Hematopoietic multipotent progenitor cell treated with erythropoietin and hydrocortisone succinate and interleukin-3 and kit ligand, for 4 days (in vitro differentiated cells): ENCODE data around the gene S100A16.
"Not testable (repeated sequence)": the region's sequence is repeated elsewhere in the genome, so short reads cannot be mapped to it uniquely, and the experiment has no call there.

Experiments
- DNase-seq: peaks from one replicate; pipeline ENCODE4 v3.0.0-alpha.2; 2015

The S100A16 gene

DNA sequence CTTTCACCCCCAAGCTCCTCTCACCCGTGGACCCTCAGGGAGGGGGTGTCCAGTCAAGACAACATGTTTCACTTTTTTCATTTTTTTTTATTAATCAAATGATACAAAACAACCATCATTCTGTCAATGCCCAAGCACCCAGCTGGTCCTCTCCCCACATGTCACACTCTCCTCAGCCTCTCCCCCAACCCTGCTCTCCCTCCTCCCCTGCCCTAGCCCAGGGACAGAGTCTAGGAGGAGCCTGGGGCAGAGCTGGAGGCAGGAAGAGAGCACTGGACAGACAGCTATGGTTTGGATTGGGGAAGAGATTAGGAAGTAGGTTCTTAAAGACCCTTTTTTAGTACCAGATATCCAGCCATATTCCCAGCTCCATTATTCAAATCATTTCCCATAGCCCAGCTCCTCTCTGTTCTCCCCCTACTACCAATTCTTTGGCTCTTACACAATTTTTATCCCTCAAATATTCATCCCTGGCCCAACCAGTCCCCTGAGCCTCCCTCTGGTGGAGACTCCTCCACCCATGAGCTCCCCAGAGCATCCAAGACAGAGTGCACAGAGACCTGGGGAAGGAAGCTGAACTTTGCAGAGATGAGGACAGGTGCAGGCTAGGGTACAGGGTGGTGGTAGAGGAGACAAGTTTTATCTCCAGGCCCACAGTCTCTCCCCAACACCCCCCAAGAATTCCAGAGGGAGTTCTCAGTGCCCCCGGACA lies 1.4 kb upstream of the S100A16 start:
- no peak for DNase-seq

DNA sequence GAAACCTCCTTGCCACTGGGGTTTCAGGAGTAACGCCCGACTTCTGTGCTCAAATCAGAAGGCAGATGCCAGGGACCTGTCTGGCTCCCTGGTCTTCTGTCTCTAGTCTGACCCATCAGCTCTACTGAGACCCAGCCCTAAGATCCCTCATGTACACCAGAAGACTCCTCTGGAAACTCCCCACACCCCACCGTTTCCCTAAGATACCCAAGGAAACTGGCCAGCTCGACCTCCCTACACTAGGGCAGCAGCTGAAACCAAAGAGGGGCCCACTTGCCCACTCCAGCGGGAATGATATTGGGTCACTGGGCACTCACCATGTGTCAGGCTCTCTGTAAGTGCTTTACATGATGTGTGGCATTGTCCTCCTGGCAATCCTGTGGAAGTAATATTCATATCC lies 469 bp upstream of the S100A16 start:
- no peak for DNase-seq

DNA sequence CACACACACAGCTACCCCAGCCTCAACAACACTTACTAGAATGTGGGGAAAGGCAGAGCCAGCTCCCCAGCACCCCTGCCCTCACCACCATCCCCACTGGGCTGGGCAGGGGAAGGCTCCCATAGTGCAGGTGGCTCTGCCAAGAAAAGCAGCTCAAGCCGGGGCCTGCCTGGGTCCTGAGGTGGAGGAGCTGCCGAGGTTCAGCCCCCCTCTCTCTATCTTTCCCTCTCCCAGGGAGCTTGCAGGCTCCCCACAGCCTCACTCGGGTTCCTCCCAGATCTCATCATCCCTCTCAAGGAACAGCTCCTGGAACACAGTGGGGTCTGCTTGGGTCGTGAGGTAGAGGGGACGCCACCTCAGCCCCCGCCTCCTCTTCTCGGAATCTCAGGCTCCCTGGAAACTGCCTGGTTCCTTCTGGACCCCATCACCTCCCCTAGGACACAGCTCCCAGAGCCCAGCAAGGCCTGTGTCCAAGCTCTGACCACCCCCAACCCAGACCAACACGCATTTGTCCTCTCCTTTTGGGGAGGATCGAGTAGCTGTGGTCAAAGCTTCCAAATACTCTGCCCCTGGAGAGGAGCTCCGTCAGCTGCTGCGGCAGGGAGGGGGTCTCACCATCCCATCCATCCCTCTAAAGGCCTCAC lies 704 bp downstream of the S100A16 start:
- DNase-seq, result no peak

DNA sequence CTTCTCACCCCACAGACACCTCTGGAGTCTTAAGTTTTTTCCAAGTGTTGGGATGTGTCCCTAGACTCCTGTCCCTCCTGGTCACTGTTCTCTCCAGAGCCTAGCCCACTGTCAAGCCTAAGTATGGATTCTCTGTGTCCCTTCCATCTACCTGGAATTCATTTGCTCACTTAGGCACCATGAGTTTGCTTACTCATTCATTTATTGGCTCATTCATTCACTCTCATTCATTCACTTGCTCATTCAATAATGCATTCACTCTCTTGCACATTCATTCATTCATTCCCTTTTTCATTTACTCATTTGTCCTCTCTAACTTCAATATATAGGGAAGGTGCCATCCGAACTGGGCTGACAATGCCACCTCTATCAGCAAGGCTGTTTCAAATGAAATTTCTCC lies 1.6 kb downstream of the S100A16 start:
- no peak for DNase-seq

DNA sequence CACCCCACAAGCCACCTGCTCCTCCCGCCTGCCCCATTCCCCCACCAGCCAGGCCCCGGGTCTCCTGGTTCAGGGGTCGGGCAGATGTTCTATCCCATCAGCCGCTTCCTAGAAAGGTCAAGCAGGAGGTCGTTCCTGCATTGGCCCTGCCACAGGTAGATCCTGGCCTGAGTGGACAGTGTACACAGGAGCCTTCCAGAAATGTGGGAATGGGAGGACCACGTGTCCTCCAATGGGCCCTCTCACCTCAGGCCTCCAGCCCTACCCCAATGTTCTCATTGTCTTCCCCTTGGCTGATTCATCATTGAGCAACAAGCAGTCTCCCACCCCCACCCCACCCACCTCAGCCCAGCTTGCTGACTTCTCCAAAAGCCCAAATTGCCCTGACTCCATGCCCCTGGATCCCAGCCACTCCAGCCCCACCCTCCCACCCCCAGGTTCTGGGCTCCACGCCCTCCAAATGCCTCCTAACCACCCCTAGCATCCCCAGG lies 2.1 kb downstream of the S100A16 start:
- DNase-seq, result no peak

DNA sequence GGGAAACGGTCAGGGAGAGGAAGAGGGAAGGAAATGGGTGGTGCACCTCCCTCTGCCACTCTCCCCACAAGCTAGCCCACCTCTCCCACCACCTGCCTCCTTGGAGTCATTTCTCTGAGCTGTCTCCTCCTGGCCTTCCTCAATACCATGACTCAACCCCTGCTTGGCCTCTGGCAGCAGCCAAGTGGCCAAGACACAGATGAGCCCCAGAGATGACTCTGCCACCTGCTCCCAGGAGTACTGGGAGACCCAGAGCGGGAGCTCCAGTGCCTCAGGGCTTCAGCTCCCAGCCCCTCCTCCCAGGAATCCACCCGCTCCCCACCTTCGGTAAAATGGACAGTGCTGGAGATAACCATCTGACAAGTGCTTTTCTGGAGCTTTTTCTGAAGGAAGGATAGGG lies 2.6 kb downstream of the S100A16 start:
- no peak for DNase-seq

DNA sequence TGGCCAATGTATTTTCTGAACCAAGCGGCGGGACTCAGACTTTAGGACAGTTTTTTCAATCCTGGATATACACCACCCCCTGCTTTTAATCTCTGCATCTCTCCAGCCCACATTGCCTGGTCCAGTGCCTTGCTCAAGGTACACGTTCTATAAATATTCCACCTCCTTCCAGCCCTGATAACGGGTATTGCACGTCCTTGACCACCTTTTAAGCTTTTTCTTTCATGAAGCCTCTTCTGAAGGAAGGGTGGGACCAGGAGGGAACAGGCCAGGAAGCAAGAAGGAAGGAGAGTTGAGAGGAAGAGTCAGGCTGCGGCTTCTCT lies 3.4 kb downstream of the S100A16 start:
- no peak for DNase-seq

DNA sequence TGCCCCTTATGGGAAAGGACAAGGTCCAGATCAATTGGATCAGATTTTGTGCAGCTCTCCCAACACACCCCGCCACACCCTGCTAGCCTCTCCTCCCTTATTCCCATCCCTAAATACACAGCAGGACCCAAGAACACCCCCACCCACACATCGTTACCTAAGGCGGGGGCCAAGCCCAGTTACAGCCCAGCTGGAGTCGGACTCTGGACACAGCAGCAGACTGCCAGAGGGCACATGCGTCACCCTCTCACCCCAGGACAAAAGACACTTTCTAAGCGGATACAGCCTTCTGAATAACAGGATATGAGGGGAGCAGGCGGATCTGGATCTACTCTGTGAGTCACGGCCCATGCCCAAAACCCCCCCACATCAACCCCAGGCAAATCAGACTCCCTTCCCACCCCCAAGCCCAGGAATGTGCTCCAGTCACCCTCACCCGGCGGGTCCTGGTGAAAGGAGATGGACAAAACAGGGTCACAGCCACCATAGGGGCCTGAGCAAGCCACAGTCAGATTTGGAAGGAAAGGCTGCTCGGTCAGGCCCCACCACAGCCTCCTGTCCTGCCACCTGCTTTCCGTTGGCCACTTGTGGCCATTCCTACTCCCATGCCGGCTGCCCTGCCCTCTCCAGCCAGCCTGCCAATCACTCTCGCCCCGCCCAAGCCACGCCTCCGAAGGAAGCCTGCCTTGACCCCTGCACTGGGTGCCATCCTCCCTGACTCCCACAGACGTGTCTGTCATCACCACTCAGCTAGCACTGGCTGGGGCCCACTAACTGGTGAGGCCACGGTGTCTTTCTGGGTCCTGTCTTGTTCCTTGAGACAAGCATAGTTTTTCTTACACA lies 4.0 kb downstream of the S100A16 start:
- DNase-seq, result no peak

DNA sequence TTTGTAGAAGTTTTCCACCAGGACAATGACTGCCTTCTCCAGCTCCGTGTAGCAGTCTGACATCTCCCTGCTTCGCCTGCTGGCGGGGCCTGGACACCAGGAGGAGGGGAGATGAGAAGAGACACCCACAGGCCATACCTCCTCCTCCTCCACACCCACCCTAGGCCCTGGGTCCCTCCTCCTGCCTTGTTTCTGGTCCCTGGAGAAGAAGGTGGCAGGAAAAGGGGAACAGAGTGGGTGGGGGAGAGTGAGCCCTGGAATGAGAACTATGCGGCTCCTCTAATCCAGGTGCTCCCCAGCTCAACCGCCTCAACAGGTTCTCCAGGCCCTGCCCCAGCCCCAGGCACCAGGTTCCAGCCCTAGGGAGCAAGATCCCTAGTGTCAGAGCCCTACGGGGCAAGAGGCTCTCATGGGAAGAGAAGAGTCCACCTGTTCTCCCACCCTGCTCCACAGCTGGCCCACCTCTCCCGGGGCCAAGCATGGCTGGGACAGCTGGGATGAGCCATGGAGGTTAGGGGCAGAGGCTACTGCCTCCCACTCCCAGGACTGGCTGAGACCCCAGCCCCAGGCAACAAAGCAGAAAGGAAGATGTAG lies 4.8 kb downstream of the S100A16 start:
- DNase-seq, result no peak

DNA sequence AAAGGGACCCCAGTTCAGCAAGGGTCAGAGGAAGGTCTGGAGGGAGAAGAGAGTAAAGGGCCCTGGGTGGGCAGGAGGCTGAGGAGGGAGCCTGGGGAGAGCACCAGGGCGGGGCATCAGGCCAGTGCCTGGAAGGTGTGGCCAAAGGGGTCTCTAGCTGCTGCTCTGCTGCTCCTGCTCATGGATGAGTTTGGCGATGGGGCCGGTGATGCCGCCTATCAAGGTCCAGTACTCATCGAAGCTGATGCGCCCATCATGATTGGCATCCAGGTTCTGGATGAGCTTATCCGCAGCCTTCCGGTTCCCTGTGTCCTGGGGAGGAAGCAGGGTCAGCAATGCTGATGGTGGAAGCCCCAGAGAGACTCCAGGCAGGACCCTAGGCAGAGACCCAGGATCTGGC lies 5.6 kb downstream of the S100A16 start:
- no peak for DNase-seq

DNA sequence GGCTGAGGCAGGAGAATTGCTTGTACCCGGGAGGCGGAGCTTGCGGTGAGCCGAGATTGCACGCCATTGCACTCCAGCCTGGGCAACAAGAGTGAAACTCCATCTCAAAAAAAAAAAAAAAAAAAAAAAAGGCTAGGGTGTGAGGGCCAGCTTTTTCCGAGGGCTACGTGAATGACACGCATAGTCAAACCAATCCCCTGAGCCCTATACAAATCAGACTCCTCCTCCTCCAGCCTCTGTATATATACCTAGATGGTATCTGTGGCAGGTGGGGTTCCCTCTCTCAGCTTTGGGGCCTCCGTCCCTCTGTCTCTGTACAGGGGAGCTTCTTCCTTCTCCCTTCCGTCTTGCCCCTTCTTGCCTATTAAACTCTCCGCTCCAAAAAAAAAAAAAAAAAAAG lies 6.7 kb downstream of the S100A16 start:
- no peak for DNase-seq

DNA sequence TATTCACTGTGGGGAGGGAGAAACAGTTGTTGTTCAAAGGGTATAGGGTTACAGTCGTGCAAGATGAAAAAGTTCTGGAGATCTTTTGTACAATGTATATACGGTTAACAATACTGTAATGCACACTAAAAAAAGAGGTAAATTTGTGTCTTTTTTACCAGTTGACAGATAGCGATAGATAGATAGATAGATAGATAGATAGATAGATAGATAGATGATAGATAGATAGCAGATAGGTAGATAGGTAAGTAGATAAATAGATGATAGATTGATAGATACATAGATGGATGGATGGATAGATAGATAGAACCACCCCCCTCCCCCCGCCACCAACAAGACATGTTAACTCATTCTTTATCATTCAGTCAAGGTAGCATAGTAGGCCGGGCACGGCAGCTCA lies 10.2 kb downstream of the S100A16 start:
- DNase-seq, result no peak

DNA sequence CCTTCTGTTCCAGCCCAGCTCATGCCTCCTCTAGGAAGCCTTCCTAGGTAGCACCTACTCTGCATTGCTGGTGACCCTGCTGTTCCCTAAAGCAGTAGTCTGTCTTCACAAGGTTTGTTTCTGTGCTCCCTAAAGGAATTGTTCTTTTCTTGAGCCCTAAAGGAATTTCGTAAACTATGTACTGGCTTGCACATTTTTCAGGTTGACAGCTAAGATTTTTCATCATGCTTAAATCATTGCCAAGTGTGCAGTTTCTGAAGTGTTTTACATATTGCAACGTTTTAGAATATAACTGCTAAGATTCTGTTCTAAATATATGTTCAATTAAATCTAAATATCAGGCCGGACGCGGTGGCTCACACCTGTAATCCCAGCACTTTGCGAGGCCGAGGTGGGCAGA lies 13.1 kb downstream of the S100A16 start:
- DNase-seq, result no peak

DNA sequence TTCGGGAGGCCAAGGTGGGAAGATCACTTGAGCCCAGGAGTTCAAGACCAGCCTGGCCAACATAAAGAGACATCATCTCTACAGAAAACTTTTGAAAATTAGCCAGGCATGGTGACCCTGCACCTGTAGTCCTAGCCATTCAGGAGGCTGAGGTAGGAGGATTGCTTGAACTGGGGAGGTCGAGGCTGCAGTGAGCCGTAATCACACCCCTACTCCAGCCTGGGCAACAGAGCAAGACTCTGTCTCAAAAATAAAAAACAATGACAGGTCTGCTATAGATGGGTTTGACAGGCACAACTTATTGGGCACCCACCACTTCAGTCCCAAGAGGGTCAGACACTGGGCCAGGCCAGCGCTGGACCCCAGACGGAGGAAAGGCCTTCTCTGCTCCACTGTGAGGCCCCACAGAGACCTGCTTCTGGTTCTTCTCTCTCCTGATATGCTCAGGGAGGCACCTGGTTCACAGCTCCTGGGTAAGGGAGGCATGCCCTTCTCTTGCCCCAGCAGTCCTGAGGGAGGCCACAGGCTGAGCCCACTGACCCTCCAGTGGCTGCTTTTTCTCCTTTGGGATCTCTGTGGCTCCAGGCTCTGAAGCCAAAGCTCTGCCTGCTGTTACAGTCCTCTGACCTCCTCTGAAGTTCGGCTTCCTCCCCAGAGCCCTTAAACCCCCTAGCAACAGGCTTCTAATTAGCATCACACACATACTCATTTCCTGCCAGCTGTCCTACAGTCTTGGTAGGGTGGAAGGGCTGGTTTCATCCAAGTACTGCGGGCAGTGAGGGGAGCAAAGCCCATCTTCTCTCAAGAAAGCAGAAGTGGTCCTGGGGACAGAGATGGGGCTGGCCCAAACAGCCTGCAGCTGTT lies 14.4 kb downstream of the S100A16 start:
- peak; percentile 93 for DNase-seq

DNA sequence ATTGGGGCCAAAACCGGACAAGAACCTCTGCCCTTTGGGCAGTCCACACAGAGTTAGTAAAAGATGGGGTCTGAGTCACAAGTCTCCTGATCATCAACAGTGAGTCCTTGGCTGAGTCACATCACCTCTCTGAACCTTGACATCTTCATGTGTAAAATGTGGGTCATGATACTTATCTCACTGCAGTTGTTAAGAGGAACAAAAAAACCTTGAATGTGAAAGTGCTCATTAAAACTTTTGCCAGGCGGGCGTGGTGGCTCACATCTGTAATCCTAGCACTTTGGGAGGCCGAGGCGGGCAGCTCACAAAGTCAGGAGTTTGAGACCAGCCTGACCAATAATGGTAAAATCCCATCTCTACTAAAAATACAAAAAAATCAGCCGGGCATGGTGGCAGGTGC lies 15.7 kb downstream of the S100A16 start:
- DNase-seq, result peak; percentile 51

DNA sequence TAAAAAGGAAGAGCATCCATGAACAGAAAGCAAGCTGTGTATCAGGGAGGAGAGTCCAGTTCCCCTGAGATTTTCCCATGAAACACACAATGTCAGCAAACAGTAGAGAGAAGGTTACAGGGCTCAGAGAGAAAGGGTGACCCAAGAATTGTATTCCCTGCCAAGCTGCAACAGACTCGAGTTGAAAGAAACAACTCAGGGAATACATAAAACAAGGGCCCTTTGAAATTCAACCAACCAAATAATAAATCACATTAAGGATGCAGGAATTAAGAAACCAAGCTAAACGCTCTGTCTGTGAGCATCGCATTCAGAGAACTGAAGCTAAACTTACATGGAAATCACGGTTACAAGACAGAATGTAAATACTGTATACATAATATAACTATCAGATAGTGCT lies 20.2 kb downstream of the S100A16 start:
- no peak for DNase-seq

DNA sequence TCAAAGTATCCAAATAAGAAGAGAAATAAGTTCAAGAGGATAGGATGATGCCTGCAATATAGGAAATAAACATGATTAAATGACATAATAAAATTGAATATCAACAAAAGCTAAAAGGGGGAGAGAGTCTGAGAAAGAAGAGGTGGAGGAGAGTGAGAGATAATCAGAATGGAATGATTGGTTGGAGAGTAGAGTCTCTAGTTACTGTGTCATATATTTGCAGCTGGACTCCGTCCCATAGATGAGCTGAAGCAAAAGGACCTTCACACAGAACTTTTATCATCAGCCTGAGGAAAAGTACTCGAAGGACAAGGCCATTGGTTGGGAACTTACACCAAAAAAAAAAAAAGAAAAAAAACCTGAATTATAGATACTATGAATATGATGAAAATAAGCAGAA lies 24.5 kb downstream of the S100A16 start:
- no peak for DNase-seq

DNA sequence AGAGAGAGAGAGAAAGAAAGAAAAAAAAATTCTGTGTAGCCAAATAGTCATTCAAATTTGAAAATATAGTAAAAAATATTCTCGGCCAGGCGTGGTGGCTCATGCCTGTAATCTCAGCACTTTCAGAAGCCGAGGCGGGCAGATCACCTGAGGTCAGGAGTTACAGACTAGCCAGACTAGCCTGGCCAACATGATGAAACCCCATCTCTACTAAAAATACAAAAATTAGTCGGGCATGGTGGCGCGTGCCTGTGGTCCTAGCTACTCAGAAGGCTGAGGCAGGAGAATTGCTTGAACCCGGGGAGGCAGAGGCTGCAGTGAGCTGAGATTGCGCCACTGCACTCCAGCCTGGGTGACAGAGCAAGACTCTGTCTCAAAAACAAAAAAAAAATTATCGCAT lies 24.9 kb downstream of the S100A16 start:
- DNase-seq, result not testable (repeated sequence)

DNA sequence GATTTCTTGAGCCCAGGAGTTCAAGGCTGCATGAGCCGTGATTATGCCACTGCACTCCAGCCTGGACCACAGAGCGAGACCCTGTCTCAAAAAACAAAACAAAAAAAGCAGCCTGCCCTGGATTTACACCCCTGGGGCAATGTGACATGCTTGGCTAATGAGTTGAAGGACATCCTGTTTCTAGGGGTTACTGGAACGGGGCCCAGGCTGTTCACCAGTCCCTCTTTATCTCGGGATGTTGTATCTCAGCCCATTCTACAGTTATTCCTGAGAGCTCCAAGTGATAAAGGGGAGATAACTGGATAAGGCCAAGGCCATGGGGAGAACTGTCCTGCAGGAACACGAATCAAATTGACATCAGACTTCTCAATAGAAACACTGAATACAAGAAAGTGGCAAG lies 25.6 kb downstream of the S100A16 start:
- no peak for DNase-seq

DNA sequence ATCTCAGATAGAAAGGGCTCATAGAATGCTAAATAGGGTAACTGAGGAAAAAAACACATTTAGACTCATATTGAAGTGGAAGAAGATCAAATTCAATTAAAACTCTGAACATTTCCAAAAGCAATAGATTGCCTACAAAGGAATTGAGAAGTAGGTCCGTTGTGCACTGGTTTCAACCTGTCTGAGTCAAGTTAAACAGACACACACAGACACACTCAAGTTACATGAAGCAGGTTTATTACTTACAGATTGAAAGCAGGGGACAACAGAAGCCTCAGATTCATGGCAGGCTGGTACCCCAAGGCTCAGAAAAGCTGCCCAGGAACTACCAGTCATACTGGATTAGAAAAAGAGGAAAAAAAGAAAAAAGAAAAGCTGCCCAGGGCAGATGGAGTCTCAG lies 26.6 kb downstream of the S100A16 start:
- no peak for DNase-seq

DNA sequence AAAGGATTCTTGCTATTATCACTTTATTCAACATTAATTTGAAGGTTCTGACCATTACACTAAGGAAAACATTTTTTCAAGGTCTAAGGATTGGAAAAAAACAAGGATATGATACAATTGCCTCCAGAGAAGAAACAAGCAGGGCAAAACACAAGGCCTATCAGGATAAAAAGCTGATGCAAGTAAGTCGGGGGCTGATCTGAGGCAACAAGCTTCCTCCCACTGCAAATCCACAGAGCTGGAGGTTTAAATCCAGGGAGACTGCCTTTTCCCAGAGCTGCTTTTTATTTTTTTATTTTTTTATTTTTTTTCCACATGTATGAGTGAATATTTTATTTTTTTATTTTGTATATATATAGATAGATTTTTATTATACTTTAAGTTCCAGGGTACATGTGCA lies 27.9 kb downstream of the S100A16 start:
- DNase-seq, result no peak

DNA sequence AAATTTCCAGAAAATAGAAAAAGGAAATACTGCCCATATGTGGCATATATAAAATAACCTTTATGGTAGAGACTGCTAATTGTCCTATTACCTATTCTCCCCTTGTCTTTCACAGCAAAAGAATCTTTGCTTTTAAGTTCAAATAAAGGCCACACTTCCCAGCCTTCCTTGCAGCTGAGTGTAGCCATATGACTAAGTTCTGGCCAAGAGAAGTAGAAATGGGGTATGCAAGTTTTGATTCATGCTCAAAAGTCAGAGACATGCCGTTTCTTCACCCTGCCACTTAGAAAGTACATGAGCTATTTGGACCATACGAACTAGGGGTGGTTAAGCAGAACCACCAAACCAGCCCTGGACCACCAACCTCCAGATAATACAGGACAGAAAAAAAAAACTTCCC lies 29.0 kb downstream of the S100A16 start:
- no peak for DNase-seq

DNA sequence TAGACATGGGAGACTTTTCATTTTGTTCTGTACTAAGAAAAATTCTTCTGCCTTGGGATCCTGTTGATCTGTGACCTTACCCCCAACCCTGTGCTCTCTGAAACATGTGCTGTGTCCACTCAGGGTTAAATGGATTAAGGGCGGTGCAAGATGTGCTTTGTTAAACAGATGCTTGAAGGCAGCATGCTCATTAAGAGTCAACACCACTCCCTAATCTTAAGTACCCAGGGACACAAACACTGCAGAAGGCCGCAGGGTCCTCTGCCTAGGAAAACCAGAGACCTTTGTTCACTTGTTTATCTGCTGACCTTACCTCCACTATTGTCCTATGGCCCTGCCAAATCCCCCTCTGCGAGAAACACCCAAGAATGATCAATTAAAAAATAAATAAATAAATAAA lies 29.4 kb downstream of the S100A16 start:
- not testable (repeated sequence) for DNase-seq
